ENCODE results near the gene NPR1.
"Not testable (repeated sequence)": the region's sequence is repeated elsewhere in the genome, so short reads cannot be mapped to it uniquely, and the experiment has no call there.

The NPR1 gene

DNA sequence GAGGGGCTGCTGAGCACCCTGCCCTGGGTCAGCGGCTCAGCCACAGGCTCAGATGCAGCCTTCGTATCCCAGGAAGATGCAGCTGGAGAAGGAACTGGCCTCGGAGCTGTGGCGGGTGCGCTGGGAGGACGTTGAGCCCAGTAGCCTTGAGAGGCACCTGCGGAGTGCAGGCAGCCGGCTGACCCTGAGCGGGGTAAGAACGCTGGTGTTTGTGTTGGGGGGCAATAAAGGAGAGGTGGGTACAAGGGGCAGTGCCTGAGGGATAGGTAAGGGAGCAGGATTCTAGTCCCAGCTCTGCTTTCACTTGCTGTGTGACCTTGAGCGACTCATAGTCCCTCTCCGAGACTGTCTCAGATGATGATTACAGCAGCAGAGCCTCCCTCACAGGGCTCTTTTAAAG lies 6.4 kb downstream of the NPR1 start:
- no peak for DNase-seq

DNA sequence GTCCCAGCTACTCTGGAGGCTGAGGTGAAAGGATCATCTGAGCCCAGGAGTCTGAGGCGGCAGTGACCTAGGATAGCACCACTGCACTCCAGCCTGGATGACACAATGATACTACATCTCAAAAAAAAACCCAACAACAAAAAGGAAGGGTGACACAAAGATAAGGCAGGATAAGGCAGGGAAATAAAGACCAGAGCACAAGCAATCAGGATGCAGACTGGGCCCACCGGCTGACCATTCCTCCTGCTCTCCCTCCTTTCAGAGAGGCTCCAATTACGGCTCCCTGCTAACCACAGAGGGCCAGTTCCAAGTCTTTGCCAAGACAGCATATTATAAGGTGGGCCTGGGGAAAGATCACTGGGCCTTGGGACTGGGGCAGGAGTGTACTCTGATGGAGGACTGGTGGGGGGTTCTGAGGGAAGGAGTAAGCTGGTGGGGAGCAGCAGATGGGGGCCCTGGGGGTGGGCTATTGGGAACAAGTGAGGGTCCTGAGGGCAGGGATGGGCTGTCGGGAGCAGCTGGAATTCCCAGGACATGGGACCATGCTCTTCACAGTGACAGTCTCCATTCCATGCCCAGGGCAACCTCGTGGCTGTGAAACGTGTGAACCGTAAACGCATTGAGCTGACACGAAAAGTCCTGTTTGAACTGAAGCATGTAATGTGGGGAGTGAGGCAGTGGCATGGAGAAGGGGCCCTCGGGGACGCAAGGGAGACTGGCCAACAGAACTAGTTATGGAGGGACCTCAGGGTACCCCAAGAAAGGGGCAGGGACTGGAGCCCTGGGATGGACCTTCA lies 7.3 kb downstream of the NPR1 start:
- no peak for DNase-seq

DNA sequence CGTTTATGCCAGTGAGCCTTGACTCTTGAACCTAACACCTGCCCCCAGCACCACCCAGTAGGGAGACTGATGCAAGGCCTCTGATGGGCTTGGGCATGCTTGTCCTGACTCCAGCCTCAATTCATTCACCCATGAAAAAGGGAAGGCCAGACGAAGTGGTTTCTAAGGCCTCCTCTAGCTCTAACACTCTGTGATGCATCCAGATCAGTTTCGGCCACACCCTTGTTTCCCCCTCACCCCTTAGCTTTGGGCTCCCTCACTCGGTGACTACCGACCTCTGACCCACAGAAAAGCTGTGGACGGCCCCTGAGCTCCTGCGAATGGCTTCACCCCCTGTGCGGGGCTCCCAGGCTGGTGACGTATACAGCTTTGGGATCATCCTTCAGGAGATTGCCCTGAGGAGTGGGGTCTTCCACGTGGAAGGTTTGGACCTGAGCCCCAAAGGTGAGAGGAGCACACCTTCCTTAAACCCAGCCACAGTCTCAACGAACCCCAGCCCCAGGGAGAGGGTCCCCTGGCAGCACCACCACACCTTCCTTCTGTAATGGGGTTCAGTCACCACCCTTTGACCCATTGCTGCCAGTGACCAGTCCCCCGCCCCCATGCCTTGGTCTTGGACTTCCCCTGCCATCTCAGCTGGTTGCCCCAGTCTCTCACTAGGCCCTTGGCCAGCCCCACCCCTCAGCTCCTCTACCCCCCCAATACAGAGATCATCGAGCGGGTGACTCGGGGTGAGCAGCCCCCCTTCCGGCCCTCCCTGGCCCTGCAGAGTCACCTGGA lies 9.0 kb downstream of the NPR1 start:
- DNase-seq: no peak

DNA sequence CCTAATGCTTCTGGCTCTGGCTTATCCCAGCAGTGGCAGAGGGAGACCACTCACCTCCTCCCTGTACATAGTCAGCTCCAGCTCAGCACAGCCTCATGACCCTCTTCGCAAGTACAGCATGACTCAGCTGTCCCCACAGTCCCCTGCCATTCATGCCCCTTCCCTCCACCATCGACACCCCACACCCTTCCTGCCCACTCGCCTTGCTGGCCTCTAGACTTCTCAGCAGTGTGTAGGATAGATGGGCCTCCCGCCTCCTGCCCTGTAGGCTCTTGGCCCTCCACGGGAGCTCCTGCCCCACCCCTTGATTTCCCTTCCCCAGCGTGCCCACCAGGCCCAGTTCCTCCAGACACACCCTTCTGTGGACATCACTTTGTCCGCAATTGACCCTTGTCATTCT lies 9.8 kb downstream of the NPR1 start:
- DNase-seq: no peak

DNA sequence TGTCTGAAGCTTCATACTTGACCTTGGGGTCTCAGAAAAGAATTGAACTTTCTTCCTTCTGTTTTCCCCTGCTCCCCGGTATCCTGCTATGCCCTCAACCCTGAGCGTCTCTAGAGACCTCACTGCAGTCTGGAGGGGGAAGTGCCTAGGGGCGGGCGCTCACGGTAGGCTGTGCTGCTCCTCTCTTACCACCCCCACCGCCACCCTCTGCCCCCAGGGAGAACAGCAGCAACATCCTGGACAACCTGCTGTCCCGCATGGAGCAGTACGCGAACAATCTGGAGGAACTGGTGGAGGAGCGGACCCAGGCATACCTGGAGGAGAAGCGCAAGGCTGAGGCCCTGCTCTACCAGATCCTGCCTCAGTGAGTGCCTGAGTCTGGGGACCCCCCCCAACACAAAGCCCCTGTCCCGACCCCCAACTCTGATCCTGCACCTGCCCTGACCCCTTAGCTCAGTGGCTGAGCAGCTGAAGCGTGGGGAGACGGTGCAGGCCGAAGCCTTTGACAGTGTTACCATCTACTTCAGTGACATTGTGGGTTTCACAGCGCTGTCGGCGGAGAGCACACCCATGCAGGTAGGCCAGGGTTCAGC lies 10.3 kb downstream of the NPR1 start:
- no peak for DNase-seq

DNA sequence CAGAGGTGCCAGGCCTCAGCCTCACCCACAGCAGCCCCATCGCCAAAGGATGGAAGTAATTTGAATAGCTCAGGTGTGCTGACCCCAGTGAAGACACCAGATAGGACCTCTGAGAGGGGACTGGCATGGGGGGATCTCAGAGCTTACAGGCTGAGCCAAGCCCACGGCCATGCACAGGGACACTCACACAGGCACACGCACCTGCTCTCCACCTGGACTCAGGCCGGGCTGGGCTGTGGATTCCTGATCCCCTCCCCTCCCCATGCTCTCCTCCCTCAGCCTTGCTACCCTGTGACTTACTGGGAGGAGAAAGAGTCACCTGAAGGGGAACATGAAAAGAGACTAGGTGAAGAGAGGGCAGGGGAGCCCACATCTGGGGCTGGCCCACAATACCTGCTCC lies 15.0 kb downstream of the NPR1 start:
- DNase-seq: no peak

DNA sequence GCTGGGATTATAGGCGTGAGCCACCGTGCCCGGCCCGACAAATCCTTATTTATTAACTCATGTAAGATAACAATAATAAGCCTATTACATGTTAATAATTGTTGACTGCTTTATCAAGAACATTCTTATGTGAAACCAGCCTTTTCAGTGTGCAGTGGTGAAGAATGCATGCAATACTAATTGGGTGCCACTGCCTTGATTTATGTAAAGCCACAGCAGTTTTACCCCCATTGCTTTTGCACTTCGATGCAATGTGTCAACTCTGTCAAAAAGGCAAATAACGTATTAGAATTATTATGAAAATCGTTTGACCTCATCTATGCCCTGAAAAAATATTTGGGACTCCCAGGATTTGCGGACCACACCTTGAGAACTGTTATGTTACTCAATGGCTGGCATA lies 18.3 kb downstream of the NPR1 start:
- DNase-seq: no peak

DNA sequence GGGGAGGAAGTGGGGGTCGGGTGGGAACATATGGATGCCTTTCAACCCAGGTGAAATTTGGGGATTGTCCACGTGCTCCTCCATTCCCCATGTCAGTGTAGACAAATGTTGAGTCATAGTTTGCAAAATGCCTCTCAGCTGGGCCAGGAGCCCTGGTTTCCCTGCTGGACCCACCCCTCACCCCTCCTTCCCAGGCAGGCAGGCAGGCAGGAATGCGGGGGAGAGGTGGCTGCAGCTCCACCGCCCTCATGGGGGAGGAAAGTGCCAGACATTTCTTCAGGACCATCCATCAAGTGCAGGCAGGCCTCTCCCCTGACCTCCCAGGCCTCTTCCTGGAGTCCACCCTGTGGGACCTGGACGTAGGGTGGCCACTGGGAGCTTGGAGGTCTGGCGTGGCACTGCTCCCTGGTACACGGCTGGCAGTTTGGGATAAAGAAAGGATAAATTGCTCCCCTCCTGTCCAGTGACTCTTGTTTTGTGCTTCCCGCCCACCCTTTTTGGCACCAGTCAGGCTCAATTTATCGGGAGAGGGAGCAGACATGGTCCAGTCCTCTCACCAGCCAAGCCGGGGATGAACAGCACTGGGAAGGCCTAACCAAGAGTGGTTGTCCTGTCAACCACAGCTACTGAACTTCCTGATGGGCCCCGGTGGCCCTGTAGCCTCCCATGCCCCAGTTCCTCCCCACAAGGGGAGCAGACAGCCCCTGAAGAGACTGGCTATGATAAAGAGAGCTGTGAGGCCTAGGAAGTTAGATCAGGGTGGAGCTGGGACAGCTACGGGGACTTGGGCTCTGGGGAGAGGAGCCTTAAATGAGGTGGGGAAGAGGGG lies 18.9 kb downstream of the NPR1 start:
- DNase-seq: no peak

DNA sequence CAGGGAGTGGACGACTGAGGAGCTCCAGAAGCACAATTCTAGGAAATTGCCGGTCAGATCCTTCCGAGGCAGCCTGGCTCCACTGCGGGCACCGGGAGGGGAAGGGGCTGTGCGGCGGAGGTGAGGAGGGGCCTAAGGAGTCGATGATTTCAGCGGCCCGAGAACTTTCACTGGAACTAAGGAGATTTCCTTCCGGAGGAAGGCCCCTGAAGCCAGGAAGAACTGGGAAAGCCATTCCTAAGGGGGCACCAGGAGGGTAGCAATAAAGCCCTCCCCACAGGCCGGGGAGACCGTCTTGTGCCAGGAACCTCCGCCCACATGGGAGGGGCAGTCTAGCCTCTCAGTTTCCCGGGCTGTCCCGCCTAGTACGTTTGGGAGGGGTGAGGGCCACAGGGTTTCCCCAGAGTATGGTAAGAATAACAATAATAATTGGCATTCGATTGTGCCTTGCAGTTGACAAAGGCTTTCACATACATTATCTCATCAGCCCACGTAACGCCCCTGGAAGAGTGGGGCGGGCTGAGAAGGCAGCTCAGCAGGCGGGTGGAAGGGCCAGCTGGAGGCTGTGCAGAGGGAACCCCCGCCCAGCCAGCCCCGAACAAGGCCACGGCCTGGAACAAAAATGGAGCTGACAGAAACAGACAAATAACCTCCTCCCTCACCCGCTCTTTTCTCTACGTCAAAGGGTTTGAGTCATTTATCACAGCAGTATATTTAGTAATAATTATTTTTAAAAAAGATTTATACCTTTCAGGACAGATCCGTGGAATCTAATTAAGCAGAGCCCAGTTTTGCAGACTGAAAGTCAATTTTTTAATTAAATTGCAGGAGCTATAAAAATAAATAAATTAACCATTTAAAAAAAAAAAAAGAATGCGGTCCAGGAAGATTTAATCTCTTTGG lies 19.8 kb downstream of the NPR1 start:
- DNase-seq: no peak

DNA sequence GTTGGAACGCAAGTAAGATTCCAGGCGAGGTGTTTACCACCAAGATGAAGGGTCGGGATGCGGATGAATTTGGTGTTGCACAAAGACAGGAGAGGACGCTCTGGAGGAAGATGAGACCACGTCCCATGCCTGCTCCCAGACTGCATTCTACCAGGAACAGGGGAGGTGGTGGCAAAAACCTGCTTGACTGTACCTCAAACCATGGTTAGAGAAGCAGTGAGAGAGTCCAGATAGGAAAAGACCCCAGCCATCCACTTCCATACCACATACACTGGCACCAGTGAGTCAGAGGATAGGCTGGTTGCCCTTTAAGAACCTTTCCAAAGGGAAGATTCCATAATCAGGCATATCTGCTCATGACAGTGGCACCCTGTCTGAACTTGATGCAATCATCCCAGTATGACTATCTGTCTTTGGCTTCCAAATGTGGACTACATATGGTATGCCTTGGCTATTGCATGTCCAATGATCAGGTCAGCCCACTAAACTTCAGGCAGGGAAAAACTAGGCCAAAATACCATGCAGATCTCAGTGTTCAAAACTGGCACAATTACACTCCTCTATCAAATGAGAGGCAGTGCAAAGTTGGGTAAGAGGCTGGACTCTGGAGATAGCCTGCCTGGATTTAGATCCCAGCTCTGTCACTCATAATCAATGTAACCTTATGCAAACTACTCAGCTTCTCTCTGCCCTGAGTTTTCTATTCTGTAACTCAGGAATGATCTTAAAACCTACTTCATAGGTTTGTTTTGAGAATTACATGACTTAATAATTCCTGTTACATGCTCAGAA lies 20.6 kb downstream of the NPR1 start:
- DNase-seq: no peak

DNA sequence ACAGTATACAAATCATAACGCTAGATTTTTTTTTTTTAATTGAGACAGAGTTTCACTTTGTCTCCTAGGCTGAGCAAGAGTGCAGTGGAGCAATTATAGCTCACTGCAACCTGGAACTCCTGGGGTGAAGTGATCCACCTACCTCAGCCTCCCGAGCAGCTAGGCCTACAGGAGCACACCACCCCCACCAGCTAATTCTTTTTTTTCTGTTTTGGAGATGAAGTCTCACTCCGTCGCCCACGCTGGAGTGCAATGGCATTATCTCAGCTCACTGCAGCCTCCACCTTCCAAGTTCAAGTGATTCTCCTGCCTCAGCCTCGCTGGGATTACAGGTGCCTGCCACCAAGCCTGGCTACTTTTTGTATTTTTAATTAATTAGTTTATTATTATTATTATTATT lies 21.3 kb downstream of the NPR1 start:
- no peak for DNase-seq

DNA sequence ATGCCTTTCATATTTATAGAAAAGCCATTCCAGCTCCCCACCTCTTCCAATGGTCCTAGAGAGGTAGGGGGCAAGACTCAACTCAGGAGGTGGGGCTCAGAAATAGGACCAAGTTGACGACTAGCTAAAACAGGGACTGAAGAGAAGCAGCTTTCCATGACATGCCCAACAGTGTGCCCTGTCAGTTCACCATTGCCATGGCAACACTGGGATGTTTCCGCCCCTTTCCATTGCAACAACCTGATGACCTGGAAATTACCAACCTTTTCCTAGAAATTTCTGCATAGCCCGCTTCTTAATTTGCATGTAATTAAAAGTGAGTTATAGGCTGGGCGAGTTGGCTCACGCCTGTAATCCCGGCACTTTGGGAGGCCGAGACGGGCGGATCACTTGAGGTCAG lies 27.0 kb downstream of the NPR1 start:
- no peak for DNase-seq

DNA sequence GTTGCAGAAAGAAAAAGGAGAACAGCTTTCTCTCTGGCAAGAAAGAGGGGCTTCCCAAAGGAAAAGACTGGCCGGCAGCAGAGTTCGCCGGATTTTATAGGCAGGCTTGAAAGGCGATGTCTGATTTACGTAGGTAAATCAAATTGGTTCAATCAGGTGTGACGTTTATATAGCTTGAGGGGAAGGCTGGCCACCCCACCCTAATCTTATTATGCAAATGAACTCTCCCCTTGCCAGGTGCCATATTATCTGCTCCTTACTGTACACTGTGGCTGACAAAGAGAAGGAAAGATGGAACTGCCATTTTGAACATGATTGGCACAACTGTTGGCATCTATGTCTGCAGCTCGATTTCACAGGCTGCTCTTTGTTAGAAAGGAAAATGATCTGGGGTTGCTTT lies 32.5 kb downstream of the NPR1 start:
- DNase-seq: no peak

DNA sequence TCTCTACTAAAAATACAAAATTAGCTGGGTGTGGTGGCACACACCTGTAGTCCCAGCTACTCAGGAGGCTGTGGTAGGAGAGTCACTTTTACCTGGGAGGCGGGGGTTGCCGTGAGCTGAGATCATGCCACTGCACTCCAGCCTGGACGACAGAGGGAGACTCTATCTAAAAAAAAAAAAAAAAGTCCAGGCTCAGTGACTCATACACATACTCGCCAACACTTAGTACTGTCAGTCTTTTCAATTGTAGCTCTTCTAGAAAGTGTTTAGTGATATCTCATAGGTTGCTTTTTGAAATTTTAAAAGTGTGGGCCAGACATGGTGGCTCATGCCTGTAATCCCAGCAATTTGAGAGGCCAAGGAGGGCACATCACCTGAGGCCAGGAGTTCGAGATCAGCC lies 37.7 kb downstream of the NPR1 start:
- DNase-seq: not testable (repeated sequence)

DNA sequence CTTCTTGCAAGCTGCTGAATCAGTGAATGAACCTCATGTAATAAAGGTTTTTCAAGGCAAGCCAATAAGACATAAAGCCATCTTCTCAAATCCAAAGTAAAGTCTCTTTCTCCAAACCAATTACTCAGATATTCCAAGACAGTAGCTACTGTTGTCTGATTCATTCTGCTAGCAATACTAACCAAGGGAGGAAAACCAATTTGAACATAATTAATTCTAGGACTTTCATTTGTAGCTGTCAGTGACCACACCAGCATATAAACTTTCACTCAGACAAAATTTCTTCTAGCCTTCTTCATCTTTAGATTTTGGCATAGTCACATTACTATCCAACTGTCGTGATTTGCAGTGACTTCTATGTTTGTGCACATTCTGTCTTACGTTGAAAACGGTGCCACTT lies 38.8 kb downstream of the NPR1 start:
- no peak for DNase-seq

DNA sequence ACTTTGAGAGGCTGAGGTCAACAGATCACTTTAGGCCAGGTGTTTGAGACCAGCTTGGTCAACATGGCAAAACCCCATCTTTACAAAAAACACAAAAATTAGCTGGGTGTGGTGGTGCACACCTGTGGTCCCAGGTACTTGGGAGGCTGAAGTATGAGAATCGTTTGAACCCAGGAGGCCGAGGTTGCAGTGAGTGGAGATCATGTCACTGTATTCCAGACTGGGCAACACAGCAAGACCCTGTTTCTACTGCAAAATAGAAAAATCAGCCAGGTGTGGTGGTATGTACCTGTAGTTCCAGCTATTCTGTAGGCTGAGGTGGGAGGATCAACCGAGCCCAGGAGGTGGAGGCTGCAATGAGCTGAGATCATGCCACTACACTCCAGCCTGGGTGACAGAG lies 45.2 kb downstream of the NPR1 start:
- DNase-seq: no peak

DNA sequence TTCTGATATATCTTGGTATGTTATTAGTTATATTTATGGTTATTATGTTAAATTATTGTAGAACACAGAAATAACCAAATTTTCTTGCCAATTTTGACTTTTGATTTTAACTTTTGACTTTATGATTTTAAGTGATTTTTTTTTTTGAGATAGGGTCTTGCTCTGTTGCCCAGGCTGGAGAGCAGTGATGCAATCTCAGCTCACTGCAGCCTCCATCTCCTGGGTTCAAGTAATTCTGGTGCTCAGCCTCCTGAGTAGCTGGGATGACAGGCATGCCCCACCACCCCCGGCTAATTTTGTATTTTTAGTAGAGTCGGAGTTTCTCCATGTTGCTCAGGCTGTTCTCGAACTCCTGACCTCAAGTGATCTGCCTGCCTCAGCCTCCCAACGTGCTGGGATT lies 46.1 kb downstream of the NPR1 start:
- DNase-seq: not testable (repeated sequence)

DNA sequence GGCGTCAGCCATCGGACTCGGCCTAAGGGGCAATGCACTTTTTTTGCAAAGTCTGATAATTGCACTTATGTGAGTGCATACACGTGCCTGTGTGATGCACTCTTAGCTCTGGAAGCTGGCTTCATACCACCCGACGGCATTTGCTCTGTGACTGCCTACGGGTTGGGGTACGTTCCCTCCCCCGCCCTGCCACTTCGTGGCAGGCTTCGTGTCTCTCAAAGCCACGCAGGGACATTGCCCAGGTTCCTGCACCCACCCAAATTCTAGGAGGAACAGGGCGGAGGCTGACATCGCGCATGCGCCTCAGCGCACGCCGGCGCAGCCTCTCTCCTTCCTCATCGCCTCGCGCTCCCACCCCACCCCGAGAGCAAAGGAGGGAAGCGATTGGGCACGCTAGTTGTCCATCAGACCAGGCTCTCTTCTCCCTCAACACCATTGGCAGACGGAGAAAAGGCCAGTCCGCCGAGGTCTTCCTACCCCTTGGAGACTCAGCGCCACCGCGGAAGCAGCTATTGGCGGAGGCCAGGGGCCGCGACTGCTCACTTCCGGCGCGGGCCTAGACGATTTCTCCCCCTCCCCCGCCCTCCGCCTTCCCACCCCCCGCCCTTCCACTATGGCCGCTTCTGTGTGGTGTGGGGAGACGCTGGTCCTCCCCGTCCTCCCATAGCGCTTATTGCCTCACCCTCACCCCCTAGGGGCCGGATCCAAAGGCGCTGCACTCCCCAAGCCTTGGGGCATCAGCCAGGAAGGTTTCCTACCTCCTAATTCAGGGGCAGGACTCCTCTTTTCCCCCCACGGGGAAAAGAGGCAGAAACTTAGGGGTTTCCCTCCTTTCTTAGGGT lies 49.2 kb downstream of the NPR1 start, which contains the start of gene INTS3:
INTS3 (plus strand) TSS at position 588 of the 842 bp plus-strand sequence. CDS start 585 bp downstream, outside the sequence.
- peak; percentile 97 for DNase-seq

DNA sequence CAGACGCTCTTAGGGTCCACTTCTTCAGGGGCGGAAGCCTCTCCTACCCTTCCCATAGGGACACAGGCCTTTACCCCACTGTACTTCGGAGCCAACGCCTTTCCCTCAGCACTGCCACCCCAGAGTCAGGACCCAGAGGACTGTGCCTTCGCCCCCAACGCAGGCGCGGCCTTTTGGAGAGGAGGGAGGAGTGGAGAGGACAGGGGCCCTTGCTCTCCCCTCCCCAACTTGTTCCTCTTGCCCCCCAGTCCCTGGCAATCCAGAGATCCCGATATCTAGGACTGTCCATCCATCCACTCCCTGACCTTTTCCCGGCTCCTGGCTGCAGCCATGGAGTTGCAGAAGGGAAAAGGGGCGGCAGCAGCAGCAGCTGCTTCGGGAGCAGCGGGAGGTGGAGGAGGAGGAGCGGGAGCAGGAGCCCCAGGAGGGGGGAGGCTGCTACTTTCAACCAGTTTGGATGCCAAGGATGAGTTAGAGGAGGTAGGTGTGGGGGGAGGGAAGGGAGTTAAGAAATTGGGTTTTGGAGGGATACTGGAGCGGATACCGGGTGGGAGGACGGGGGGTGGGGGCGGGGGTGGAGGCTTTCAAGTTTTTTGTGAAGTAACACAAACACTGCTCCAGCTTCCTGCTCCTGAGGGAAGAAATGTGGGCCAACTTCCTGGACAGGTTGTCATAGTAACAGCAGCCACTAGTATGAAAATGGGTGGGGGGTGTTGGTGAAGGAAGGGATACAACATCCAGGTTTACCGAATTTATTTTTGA lies 50.0 kb downstream of the NPR1 start:
- DNase-seq: peak; percentile 71

Data from activated CD8-positive, alpha-beta memory T cell treated with anti-CD3 and anti-CD28 coated beads, Interleukin-2, amount 50 U/mL, for 48 hours (primary cell).